Body of pancreas (tissue), 4 donors: ENCODE measurements around the gene HOXA1.

ENCODE experiments used
- POLR2A ChIP-seq, 3 donors: fragments of 450-650 bp; IDR thresholded peaks; one replicate each; pipeline ENCODE4 v1.6.1; 2016; ENCODE audit warnings: antibody characterized with exemption in 3 of 3, mild to moderate bottlenecking in 2 of 3
- TF ChIP-seq, protein P1 (sequence below), 7 experiments: fragments of 450-650 bp in 4 of 7; fragments of 200-600 bp in 3 of 7; sonication (generic) in 3 of 7; IDR thresholded peaks; one replicate each; pipeline ENCODE4 v1.5.1; 2016 to 2019; ENCODE audit warnings: antibody characterized with exemption in 7 of 7

DNA sequence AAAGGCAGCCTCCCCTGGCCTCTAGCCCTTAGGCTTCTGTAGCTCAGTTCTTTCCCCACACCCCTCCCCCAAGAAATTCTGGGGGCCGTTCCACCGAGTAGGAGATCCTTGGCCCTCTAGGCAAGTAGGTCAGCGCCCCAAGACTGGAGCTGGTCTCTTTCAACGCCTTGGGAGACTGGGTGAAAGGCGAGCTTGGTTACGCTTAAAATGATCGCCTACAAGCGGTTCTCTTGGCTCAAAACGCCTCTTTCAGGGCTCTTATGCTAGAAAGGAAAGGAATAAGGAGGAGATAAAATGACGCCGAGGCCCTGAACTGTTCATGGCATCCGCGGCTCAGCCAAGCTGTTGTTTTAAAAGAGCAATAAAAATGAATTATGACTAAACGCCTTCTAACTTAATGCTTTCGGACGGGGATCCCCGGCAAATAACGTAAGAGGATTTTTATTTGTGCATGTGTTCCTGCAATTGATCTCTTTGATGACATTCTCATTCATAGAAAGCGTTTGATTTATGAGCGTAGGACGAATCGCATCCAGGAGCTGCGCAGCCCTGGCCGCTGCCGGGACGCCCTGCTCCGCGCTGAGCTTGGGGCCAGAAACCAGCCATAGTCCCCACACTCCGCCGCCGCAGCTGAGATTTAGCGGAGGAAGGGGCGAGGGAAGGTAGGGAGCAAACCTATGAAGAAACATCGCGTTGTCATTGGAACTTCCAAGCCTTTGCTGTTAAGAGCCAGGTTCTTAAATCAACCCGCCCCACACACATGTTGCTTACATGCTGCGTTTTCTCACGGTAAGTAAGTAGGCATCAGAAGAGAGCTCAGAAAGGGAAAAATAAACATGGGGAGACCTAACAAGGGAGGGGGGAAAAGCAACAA, 3.0 kb upstream of the HOXA1 start:
- TF ChIP-seq, protein P1, sequence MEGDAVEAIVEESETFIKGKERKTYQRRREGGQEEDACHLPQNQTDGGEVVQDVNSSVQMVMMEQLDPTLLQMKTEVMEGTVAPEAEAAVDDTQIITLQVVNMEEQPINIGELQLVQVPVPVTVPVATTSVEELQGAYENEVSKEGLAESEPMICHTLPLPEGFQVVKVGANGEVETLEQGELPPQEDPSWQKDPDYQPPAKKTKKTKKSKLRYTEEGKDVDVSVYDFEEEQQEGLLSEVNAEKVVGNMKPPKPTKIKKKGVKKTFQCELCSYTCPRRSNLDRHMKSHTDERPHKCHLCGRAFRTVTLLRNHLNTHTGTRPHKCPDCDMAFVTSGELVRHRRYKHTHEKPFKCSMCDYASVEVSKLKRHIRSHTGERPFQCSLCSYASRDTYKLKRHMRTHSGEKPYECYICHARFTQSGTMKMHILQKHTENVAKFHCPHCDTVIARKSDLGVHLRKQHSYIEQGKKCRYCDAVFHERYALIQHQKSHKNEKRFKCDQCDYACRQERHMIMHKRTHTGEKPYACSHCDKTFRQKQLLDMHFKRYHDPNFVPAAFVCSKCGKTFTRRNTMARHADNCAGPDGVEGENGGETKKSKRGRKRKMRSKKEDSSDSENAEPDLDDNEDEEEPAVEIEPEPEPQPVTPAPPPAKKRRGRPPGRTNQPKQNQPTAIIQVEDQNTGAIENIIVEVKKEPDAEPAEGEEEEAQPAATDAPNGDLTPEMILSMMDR (IDR thresholded peaks at IDR 0.05) = no peak
- no peak for TF ChIP-seq POLR2A (IDR thresholded peaks at IDR 0.05)
